HFFc6 (cell line): Measurements from ENCODE around the gene CFAP157. TPM values are rescaled to one million over a fixed set of nuclear protein-coding genes. Genes with fewer than 3 reads are reported as not detected.

ENCODE experiments used
- DNase-seq: peaks from one replicate; pipeline ENCODE4 v3.0.0-alpha.2; 2018
- H3K27ac Mint-ChIP-seq: 2 replicates; pipeline ENCODE4 v1.8.0; 2020; ENCODE audit warnings: mild to moderate bottlenecking, mixed read lengths
- H3K27me3 Mint-ChIP-seq: 2 replicates; pipeline ENCODE4 v1.8.0; 2021; ENCODE audit warnings: mild to moderate bottlenecking, moderate library complexity, mixed read lengths; ENCODE audit not compliant: insufficient read depth
- H3K36me3 Mint-ChIP-seq: 2 replicates; pipeline ENCODE4 v1.8.0; 2021; ENCODE audit warnings: low read depth, mixed read lengths
- H3K4me1 Mint-ChIP-seq: 2 replicates; pipeline ENCODE4 v1.8.0; 2020; ENCODE audit warnings: low read depth, mixed read lengths
- H3K4me3 Mint-ChIP-seq: 2 replicates; pipeline ENCODE4 v1.8.0; 2020; ENCODE audit warnings: mild to moderate bottlenecking, moderate library complexity, mixed read lengths
- H3K9me3 Mint-ChIP-seq: 2 replicates; pipeline ENCODE4 v1.8.0; 2020; ENCODE audit warnings: mild to moderate bottlenecking, mixed read lengths
- total RNA-seq, 6 experiments: library from RNA; stranded (reverse); fragmentation: NEBNext Ultra II Directional; extraction: Animal tissue kit (Norgen Biotek cat#: 25700); gene quantifications; 2 replicates in 1 of 6; 3 replicates in 5 of 6; pipeline ENCODE4 v1.2.3, GENCODE V29; 2021
- TF ChIP-seq, protein P1 (sequence below): fragments of 200-600 bp; sonication (generic); IDR thresholded peaks from 2 replicates; pipeline ENCODE4 v1.5.0; 2021; ENCODE audit warnings: antibody characterized with exemption, mild to moderate bottlenecking

The CFAP157 gene
- total RNA-seq, 6 experiments from 2014 or later: 0.07 to 0.08 TPM; not detected in 4

DNA sequence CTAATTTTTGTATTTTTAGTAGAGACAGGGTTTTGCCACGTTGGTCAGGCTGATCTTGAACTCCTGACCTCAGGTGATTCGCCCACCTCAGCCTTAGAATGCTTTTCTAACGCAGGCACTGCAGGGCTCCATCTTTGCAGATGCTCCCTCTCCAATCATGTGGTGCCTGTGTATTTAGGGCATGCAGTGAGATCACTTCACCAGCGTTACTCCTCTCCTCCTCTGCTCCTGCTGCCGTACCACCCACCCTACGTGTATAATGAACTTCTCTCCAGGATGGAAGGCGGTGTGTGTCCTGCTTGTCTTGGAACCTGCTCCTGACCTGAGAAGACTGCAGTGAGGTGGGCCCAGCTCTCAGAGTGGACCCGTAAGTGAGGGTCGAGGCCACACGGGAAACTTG lies 13.6 kb upstream of the CFAP157 start:
- Mint-ChIP-seq H3K9me3 (no peaks in the 10 kb centered on the region), H3K4me3 (no peak overlapping the region), H3K4me1 (peaks cover 22% of the 10 kb centered on the region), H3K27ac (no peak overlapping the region), H3K27me3 (no peaks in the 10 kb centered on the region; the same call in 1 of the 2 replicates), H3K36me3 (peaks cover 27% of the 10 kb centered on the region)
- TF ChIP-seq, protein P1, sequence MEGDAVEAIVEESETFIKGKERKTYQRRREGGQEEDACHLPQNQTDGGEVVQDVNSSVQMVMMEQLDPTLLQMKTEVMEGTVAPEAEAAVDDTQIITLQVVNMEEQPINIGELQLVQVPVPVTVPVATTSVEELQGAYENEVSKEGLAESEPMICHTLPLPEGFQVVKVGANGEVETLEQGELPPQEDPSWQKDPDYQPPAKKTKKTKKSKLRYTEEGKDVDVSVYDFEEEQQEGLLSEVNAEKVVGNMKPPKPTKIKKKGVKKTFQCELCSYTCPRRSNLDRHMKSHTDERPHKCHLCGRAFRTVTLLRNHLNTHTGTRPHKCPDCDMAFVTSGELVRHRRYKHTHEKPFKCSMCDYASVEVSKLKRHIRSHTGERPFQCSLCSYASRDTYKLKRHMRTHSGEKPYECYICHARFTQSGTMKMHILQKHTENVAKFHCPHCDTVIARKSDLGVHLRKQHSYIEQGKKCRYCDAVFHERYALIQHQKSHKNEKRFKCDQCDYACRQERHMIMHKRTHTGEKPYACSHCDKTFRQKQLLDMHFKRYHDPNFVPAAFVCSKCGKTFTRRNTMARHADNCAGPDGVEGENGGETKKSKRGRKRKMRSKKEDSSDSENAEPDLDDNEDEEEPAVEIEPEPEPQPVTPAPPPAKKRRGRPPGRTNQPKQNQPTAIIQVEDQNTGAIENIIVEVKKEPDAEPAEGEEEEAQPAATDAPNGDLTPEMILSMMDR: no peak
- no peak for DNase-seq

DNA sequence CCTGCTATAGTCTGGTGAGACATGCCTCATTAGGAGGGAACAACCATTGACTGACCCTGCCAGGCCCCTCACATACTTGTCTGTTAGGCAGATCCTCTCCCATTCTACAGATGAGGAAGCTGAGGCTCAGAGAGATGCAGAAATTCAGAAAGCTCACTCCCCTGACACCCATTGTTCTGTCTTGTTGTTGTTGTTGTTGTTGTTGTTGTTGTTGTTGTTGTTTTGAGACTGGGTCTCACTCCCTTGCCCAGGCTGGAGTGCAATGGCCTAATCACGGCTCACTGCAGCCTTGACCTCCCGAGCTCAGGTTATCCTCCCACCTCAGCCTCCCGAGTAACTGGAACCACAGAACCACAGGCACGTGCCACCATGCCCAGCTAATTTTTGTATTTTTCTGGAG lies 13.1 kb upstream of the CFAP157 start:
- TF ChIP-seq, protein P1: no peak
- no peaks in the 10 kb centered on the region; the same call in 1 of the 2 replicates for H3K27me3 Mint-ChIP-seq
- peaks cover 26% of the 10 kb centered on the region for H3K36me3 Mint-ChIP-seq
- no peaks in the 10 kb centered on the region for H3K9me3 Mint-ChIP-seq
- 0 out of 2 replicates have a peak overlapping the region, but pooled peaks have one; percentile 14 for H3K27ac Mint-ChIP-seq
- DNase-seq: no peak
- H3K4me3 Mint-ChIP-seq: no peak overlapping the region
- peaks cover 22% of the 10 kb centered on the region for H3K4me1 Mint-ChIP-seq

DNA sequence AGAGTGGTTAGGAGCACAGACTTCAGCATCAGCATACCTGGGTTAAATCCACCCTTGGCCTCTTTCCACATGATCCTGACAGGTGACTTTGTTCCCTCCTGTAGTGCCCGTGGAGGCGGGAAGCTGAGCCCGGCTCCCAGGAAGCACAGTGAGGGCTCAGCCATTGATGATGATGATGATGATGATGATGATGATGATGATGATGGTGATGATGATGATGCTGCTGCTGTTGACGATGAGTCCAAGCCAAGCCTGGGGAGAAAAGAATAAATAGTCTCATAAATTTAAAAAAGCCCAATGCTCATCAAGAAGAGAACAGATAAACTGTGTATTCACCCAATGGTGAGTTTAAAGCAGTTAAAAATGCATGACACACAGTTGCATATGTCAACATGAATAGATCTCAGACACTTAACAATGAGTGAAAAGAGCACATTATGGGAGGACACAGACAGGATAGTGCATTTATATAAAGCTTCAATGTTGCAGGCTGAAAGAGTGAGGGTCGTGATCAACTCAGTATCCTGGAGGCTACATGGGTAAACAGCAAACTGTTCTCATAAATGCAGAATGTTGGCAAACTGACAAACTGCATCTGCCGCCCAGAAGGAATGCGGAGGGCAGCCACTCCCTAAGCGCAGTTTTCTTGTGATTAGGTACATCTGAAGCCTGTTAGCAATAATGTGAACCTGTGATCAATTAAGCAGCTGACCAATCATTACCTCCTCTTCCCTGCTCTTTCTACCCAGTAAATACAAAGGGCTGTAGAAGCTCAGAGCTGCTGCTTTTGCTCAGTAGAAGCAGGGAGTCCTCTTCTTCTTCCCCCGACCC lies 11.7 kb upstream of the CFAP157 start:
- TF ChIP-seq, protein P1: no peak
- Mint-ChIP-seq H3K27ac (peak overlapping the region; percentile 70), H3K4me3 (peak overlapping the region; percentile 66), H3K36me3 (peaks cover 20% of the 10 kb centered on the region), H3K4me1 (peaks cover 32% of the 10 kb centered on the region), H3K27me3 (no peaks in the 10 kb centered on the region; the same call in 1 of the 2 replicates), H3K9me3 (no peaks in the 10 kb centered on the region)
- DNase-seq: peak; percentile 34

DNA sequence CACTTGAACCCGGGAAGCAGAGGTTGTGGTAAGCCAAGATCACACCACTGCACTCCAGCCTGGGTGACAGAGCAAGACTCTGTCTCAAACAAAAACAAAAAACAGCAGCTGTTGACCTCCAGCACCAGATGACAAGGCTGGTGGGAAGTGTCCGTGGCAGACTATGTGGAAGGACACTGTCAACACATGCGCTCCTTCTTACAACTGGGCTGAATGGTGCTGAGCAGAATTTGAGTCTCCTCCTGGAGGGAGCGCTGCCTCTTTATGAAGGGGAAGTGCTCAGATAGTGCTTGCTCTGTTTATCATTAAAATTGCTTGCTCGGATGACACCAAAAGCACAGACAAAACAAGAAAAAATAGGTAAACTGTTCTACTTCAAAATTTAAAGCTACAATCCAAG lies 9.2 kb upstream of the CFAP157 start:
- no peak for DNase-seq
- Mint-ChIP-seq H3K27me3 (no peaks in the 10 kb centered on the region; the same call in 1 of the 2 replicates), H3K27ac (no peak overlapping the region), H3K4me3 (no peak overlapping the region), H3K36me3 (peaks cover 7% of the 10 kb centered on the region; the same call in 1 of the 2 replicates), H3K4me1 (peaks cover 35% of the 10 kb centered on the region), H3K9me3 (no peaks in the 10 kb centered on the region)
- TF ChIP-seq, protein P1: no peak

DNA sequence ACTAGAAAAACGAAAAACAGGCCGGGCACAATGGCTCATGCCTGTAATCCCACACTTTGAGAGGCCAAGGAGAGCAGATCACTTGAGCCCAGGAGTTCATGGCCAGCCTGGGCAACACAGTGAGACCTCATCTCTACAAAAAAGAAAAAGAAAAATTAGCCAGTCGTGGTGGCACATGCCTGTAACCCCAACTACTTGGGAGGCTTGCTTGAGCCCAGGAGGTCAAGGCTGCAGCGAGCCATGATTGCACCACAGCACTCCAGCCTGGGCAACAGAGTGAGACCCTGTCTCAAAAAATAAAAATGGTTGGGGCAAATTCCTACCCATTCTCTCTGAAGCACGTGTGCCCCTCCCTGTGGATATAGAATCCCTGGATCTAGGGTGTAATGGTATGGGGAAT lies 8.4 kb upstream of the CFAP157 start:
- Mint-ChIP-seq H3K36me3 (peaks cover 5% of the 10 kb centered on the region; the same call in 1 of the 2 replicates), H3K4me3 (no peak overlapping the region), H3K9me3 (no peaks in the 10 kb centered on the region), H3K27ac (no peak overlapping the region; the same call in 1 of the 2 replicates), H3K4me1 (peaks cover 35% of the 10 kb centered on the region), H3K27me3 (no peaks in the 10 kb centered on the region; the same call in none of the 2 replicates)
- TF ChIP-seq, protein P1: no peak
- no peak for DNase-seq
